ENCODE results near the gene SLC2A14.
"Not testable (repeated sequence)": the region's sequence is repeated elsewhere in the genome, so short reads cannot be mapped to it uniquely, and the experiment has no call there.

Gene SLC2A14

GRCh38 chr12:7872566-7873319, at the start of gene SLC2A14:
TSS of gene SLC2A14 (minus strand) at chr12:7872915. CDS start at chr12:7869880, 3,035 bp downstream.
- no peaks in the 10 kb centered on the region for H3K36me3 ChIP-seq
- H3K27me3 ChIP-seq: peaks cover 57% of the 10 kb centered on the region
- TF ChIP-seq, protein P1, sequence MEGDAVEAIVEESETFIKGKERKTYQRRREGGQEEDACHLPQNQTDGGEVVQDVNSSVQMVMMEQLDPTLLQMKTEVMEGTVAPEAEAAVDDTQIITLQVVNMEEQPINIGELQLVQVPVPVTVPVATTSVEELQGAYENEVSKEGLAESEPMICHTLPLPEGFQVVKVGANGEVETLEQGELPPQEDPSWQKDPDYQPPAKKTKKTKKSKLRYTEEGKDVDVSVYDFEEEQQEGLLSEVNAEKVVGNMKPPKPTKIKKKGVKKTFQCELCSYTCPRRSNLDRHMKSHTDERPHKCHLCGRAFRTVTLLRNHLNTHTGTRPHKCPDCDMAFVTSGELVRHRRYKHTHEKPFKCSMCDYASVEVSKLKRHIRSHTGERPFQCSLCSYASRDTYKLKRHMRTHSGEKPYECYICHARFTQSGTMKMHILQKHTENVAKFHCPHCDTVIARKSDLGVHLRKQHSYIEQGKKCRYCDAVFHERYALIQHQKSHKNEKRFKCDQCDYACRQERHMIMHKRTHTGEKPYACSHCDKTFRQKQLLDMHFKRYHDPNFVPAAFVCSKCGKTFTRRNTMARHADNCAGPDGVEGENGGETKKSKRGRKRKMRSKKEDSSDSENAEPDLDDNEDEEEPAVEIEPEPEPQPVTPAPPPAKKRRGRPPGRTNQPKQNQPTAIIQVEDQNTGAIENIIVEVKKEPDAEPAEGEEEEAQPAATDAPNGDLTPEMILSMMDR (IDR thresholded peaks at IDR 0.05): no peak
- no peaks in the 10 kb centered on the region for H3K9me3 ChIP-seq
- H3K27ac ChIP-seq: no peak within 1 kb of the TSS
- peaks cover 0 to 7% of the 10 kb centered on the region in 2 experiments for H3K4me1 ChIP-seq (ENCODE audit: control insufficient read depth in 1 of 2, insufficient read depth in 1 of 2, low read depth in 1 of 2, low read length in 1 of 2)
- H3K4me3 ChIP-seq (ENCODE audit: low read depth in 1 of 2, low read length in 1 of 2): no peak within 1 kb of the TSS

DNA sequence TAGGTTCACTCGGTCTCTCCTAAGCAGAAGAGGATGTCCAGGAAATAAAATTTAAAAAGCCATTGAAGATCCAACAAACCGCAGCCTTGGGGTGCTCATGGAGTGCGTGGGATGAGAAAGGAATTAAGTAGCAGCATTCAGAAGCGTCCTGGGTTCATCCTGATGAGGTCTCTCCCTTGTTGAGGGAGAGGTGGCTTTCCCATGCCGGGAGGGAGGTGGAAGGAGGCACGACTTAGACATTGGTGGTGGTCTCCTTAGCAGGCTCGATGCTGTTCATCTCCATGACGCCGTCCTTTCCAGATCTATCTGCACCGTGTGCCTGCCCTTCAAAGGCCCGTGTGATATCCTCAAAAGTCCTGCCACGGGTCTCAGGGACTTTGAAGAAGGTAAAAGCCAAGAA, 48.5 kb upstream of the SLC2A14 start:
- not testable (repeated sequence) for H3K27ac ChIP-seq; H3K4me3 ChIP-seq (ENCODE audit: low read depth in 1 of 2, low read length in 1 of 2); H3K27me3 ChIP-seq
- peaks cover 0 to 14% of the 10 kb centered on the region in 2 experiments for H3K4me1 ChIP-seq (ENCODE audit: control insufficient read depth in 1 of 2, insufficient read depth in 1 of 2, low read depth in 1 of 2, low read length in 1 of 2)
- H3K9me3 ChIP-seq: peaks cover 23% of the 10 kb centered on the region
- H3K36me3 ChIP-seq: peaks cover 94% of the 10 kb centered on the region

GRCh38 chr12:7918268-7918590, 45.5 kb upstream of the SLC2A14 start:
- peaks cover 73% of the 10 kb centered on the region for H3K36me3 ChIP-seq
- H3K4me1 ChIP-seq (ENCODE audit: control insufficient read depth in 1 of 2, insufficient read depth in 1 of 2, low read depth in 1 of 2, low read length in 1 of 2); H3K27me3 ChIP-seq; H3K4me3 ChIP-seq (ENCODE audit: low read depth in 1 of 2, low read length in 1 of 2): not testable (repeated sequence)
- H3K27ac ChIP-seq: peak overlapping the region; percentile 23
- peaks cover 11% of the 10 kb centered on the region for H3K9me3 ChIP-seq

DNA sequence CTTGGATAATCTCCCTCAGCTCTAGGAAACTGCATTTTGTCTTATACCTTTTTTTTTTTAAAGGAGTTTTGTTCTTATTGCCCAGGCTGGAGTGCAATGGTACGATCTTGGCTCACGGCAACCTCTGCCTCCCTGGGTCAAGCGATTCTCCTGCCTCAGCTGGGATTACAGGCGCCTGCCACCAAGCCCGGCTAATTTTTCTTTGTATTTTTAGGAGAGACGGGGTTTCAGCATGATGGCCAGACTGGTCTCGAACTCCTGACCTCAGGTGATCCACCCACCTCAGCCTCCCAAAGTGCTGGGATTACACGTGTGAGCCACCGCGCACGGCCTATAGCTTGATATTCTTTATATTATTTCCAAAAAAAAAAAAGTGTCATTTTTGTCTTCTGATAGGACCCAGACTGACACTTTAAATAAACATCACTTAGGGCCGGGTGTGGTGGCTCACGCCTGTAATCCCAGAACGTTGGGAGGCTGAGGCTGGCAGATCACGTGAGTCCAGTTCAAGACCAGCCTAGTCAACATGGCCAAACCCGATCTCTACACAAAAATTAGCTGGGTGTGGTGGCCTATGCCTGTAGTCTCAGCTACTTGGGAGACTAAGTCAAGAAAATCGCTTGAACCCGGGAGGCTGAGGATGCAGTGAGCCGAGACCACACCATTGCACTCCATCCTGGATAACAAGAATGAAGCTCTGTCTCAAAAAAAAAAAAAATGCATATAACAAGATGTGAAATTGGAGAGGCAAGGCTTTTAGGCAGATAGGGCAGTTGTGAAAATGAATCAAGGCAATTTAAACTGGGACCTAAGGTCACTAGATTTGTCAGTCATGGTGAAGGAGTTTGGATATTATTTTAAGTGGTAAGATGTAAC, 44.9 kb upstream of the SLC2A14 start:
- H3K27ac ChIP-seq: peak overlapping the region; percentile 23
- H3K4me3 ChIP-seq (ENCODE audit: low read depth in 1 of 2, low read length in 1 of 2): no peak overlapping the region
- H3K4me1 ChIP-seq (ENCODE audit: control insufficient read depth in 1 of 2, insufficient read depth in 1 of 2, low read depth in 1 of 2, low read length in 1 of 2): peaks cover 0 to 6% of the 10 kb centered on the region in 2 experiments
- H3K36me3 ChIP-seq: peaks cover 67% of the 10 kb centered on the region
- peaks cover 5% of the 10 kb centered on the region for H3K9me3 ChIP-seq
- TF ChIP-seq, protein P1 (IDR thresholded peaks at IDR 0.05): no peak
- H3K27me3 ChIP-seq: peaks cover 10% of the 10 kb centered on the region

DNA sequence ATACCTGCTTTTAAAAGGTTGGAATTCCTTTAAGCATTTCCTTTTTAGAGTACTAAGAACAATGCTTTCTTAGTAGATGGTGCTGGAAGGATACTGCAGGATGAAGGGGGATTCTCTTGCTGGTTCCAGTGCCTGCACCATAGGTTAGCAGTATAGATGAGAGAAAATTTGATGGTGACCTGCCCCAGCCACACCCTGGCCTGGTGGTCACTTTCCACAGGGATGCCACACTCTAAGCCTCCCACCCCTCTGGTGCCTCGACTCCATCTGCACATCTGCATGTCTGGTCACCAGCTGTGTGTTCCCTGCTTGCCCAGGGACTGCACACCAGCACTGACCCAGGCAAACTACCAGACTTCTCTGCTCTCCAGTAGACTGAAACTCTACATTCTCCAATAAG, 44.2 kb upstream of the SLC2A14 start:
- Histone ChIP-seq H3K4me1 (ENCODE audit: control insufficient read depth in 1 of 2, insufficient read depth in 1 of 2, low read depth in 1 of 2, low read length in 1 of 2) (peaks cover 0 to 6% of the 10 kb centered on the region in 2 experiments), H3K9me3 (no peaks in the 10 kb centered on the region)
- TF ChIP-seq, protein P1 (IDR thresholded peaks at IDR 0.05): no peak

GRCh38 chr12:7915661-7916403, 43.1 kb upstream of the SLC2A14 start:
- H3K4me3 ChIP-seq (ENCODE audit: low read depth in 1 of 2, low read length in 1 of 2): no peak overlapping the region
- H3K9me3 ChIP-seq: no peaks in the 10 kb centered on the region
- H3K27me3 ChIP-seq: peaks cover 10% of the 10 kb centered on the region
- peaks cover 49% of the 10 kb centered on the region for H3K36me3 ChIP-seq
- no peak overlapping the region for H3K27ac ChIP-seq
- TF ChIP-seq, protein P1 (IDR thresholded peaks at IDR 0.05): no peak
- peaks cover 0 to 6% of the 10 kb centered on the region in 2 experiments for H3K4me1 ChIP-seq (ENCODE audit: control insufficient read depth in 1 of 2, insufficient read depth in 1 of 2, low read depth in 1 of 2, low read length in 1 of 2)

More for the DNA sequence above, 44.2 kb upstream of the SLC2A14 start:
- Histone ChIP-seq H3K27ac (no peak overlapping the region), H3K4me3 (ENCODE audit: low read depth in 1 of 2, low read length in 1 of 2) (no peak overlapping the region), H3K36me3 (peaks cover 60% of the 10 kb centered on the region), H3K27me3 (peaks cover 10% of the 10 kb centered on the region)

GRCh38 chr12:7910106-7910505, 37.4 kb upstream of the SLC2A14 start:
- not testable (repeated sequence) for H3K4me1 ChIP-seq (ENCODE audit: control insufficient read depth in 1 of 2, insufficient read depth in 1 of 2, low read depth in 1 of 2, low read length in 1 of 2); H3K27me3 ChIP-seq

More at GRCh38 chr12:7910106-7910505, 37.4 kb upstream of the SLC2A14 start:
- H3K27ac ChIP-seq; H3K36me3 ChIP-seq; H3K4me3 ChIP-seq (ENCODE audit: low read depth in 1 of 2, low read length in 1 of 2); H3K9me3 ChIP-seq: not testable (repeated sequence)

All from neutrophil (primary cell).